HG03442 (cell line): ENCODE data around the gene DBX1.

Source experiments
- ATAC-seq: cut with Tn5 transposase; IDR thresholded peaks from one replicate; pipeline ENCODE4 v1.9.1; 2021; ENCODE audit warnings: mild to moderate bottlenecking, moderate library complexity; ENCODE audit not compliant: unreplicated experiment

Gene DBX1

DNA sequence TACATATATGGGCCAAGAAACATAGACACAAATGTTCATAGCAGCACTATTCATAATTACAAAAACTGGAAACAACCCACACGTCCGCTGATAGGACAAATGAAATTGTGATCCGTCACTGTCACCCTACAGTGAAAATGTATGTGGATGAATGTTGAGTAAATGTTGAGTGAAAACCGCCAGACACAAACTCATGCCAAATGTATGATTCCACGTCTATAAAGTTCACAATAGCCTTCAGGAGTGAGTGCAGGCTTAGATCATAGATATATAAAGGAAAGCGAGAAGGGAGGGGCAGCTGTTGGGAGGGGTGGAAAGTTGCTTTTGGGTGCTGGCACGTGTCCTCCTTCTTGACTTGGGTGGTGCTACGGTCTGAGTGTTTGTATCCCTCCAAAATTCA, 33.6 kb downstream of the DBX1 start:
- ATAC-seq: no peak

DNA sequence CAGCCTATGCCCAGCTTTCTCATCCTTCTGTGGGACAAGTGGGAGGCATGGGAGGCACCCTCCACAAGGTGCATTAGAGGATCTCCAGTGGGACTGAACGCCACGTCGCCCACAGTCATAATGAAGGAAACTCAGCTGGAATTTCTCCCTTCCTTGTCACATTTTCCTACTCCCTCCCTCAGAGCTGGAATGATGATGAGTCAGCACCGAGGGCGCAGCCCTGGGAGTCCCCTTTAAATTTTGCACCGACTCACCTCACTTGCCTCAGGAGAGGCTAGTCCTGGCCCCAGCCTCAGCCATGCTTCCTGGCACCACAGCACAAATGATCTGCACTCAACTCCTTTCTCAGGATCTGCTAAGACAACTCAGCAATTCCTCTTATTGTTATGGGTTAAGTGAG, 34.3 kb downstream of the DBX1 start:
- no peak for ATAC-seq

DNA sequence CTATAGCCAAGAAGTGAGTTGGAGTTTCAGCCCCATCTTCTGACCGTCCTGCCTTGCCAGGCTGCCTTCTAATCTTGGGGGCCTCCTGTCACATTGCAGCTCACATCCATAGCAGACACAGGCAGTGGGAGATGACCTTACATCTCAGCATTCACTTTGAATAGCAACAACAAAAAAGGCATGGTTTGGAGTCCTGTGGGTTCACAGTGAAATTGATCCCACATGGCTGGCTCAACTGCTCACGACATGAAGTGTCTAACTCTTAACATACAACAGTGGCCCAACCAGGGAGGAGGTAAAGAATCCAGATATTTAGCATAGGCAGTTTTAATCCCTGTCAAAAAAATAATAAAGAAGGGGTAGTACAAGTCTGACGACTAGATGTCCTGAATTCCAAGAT, 38.1 kb downstream of the DBX1 start:
- ATAC-seq: no peak

GRCh38 chr11:20120134-20120925, 39.9 kb downstream of the DBX1 start:
- no peak for ATAC-seq

- no peak for ATAC-seq
Measured at GRCh38 chr11:20119315-20119714, 41.0 kb downstream of the DBX1 start.

DNA sequence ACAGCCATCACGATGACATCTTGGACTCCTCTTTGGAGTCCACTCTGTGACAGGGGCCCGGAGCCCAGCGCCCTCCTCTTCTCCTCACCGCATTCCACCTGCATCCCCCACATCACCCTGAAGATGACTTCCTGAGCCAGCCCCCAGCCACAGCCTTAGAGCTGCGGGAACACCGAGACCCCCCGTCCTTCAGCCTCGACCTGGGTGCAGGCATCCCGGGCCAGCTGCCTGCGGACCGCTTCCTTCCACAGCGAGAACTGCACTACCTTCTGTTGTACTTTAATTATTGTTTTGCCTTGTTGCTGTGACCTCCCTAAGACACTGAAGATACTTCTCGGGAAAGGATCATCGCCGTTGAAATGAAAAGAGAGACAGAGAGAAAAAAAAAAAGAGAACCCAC, 42.1 kb downstream of the DBX1 start:
- ATAC-seq: no peak

DNA sequence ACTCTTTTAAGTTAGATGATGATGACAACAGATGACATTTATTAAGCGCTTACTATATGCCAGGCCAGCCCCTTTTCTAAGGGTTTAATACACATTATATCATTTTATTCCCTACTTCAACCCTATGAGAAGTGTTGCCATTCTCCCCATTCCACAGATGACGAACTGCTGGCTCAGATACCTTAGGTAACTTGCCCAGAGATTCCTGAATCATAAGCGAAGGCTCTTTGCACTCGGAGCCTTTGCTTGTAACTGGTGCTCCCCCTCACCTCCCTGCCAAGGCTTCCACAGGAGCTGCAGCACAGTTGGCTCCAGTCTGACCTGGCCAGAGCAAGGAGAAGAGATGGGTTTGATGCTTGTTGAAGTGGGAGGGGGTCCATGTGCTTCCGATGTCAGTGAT, 43.0 kb downstream of the DBX1 start:
- no peak for ATAC-seq

DNA sequence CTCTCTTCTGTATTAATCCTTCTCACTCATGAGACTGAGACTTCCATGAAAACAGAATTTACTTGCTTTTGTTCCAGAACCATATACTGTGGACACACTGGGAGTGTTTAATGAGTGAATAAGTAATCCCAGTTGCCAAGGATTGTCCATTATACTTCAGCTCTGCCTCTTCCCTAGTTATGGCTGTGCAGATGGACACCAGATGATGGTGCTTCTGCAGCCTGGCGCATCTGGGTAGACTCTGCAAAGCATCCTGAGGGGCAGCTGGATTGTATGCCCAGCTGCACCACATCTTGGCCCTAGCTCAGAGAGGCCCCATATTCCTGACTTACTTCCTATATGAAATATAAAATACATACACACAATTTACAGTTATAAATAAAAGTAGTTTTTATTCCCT, 43.5 kb downstream of the DBX1 start:
- ATAC-seq: no peak

DNA sequence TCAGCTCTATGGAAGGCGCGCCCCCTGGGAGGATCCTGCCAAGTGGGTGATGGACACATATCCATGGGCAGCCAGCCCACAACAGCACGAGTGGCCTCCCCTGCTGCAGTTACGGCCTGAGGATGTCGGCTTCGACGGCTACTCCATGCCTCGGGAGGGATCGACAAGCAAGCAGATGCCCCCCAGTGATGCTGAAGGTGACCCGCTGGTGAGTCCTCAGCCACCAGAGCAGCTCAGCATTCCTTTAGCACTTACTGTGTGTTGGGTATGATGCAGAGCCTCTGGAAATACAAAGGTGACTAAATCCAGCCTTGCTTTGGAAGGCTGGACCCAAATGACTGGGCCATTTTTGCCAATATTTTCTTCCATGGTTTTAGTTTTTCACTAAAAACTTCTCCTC, 45.7 kb downstream of the DBX1 start:
- ATAC-seq: no peak

GRCh38 chr11:20113149-20113438, 47.2 kb downstream of the DBX1 start:
- no peak for ATAC-seq

DNA sequence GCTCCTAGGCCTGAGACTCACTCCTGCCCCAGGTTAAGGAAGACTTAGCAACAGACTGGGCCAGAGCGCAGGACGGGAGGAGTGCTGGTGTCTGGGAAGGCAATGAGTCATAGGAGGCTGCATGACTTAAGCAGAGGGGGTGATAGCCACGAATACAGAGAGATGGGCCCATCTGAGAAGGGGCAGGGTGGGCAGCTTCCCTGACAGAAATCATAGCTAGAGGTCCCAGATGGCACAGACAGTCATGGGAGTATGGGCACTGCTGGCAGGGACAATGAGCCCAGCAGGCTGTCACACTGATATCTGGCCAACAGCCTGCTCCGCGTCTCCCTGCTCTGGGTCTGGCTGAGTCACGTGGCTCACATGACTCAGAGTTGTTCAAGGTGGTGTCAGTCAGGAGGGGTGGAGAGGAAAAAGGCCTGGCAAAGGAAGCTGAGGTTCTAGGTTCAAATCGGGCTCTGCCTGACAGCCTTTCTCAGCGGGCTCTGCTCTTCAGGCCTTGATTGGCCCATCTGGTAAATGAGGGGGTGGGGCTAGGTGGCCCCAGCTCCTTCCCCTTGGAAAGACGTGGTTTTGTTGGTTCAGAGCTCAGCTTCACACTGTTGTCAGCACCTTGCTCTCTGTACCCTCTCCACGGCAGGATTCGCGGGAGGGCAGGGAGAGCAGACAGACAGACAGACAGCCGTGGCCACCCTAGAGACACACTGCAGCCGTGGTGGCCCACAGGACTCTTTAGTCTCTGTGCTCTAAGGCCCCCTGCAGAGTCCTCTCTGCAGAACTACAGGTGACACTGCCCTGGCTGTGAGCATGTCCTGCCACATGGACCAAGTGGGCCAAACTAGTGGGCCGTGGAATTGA, 47.8 kb downstream of the DBX1 start:
- no peak for ATAC-seq

GRCh38 chr11:20111871-20112270, 48.4 kb downstream of the DBX1 start:
- no peak for ATAC-seq

- peak; percentile 66 for ATAC-seq
Measured at GRCh38 chr11:20110908-20111669, 49.2 kb downstream of the DBX1 start.

DNA sequence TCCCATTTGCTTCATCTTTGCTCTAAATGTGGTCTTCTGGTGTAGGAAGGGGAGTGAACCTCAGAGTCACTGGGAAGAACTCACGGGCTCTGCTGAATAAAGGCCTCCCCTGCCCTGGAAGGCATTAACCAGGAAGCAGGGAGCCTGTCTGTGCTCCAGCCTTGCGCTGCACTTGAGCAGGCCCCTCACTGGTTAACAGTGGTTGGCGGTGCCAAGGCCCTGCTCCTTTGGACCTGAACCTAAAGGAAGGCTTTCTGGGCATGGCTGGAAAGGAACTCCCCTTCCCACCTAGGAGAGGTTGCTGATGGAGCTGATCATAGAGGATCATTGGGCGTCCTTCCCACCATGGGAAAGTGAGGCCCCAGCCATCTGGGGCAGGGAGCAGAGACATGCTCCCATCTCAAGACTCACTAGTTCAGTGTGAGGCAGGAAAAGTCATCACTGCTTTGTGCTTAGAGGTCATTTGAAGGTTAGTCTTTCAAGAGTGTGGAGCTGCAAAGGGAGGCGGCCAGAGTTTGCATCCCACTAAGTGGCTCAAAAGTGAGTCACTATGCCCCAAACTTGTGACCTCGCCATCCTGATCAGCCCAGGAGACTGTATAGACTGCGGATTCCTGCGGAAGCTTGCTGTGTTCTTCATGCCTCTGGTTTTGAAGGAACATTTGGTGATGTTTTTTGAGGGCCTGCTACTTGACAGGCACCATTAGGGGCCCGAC, 50.4 kb downstream of the DBX1 start:
- no peak for ATAC-seq
